HFFc6 (cell line): ENCODE data around the gene PSTPIP1. TPM values are rescaled to one million over a fixed set of nuclear protein-coding genes. Genes with fewer than 3 reads are reported as not detected.

Experiments
- DNase-seq: peaks from one replicate; pipeline ENCODE4 v3.0.0-alpha.2; 2018
- H3K27ac Mint-ChIP-seq: 2 replicates; pipeline ENCODE4 v1.8.0; 2020; ENCODE audit warnings: mild to moderate bottlenecking, mixed read lengths
- H3K27me3 Mint-ChIP-seq: 2 replicates; pipeline ENCODE4 v1.8.0; 2021; ENCODE audit warnings: mild to moderate bottlenecking, moderate library complexity, mixed read lengths; ENCODE audit not compliant: insufficient read depth
- H3K36me3 Mint-ChIP-seq: 2 replicates; pipeline ENCODE4 v1.8.0; 2021; ENCODE audit warnings: low read depth, mixed read lengths
- H3K4me1 Mint-ChIP-seq: 2 replicates; pipeline ENCODE4 v1.8.0; 2020; ENCODE audit warnings: low read depth, mixed read lengths
- H3K4me3 Mint-ChIP-seq: 2 replicates; pipeline ENCODE4 v1.8.0; 2020; ENCODE audit warnings: mild to moderate bottlenecking, moderate library complexity, mixed read lengths
- H3K9me3 Mint-ChIP-seq: 2 replicates; pipeline ENCODE4 v1.8.0; 2020; ENCODE audit warnings: mild to moderate bottlenecking, mixed read lengths
- CTCF ChIP-seq: fragments of 200-600 bp; sonication (generic); IDR thresholded peaks from 2 replicates; pipeline ENCODE4 v1.5.0; 2021; ENCODE audit warnings: antibody characterized with exemption, mild to moderate bottlenecking
- total RNA-seq, 6 experiments: library from RNA; stranded (reverse); fragmentation: NEBNext Ultra II Directional; extraction: Animal tissue kit (Norgen Biotek cat#: 25700); gene quantifications; 2 replicates in 1 of 6; 3 replicates in 5 of 6; pipeline ENCODE4 v1.2.3, GENCODE V29; 2021

The PSTPIP1 gene
- total RNA-seq, 6 experiments from 2014 or later = 0.16 to 0.38 TPM; not detected in 4

- H3K27me3 Mint-ChIP-seq = peaks cover 20% of the 10 kb centered on the region
- DNase-seq = no peak
- no peaks in the 10 kb centered on the region; the same call in 1 of the 2 replicates for H3K36me3 Mint-ChIP-seq
- no peak overlapping the region for H3K27ac Mint-ChIP-seq
- H3K4me1 Mint-ChIP-seq = peaks cover 19% of the 10 kb centered on the region
- no peaks in the 10 kb centered on the region for H3K9me3 Mint-ChIP-seq
- no peak for TF ChIP-seq CTCF
- H3K4me3 Mint-ChIP-seq = no peak overlapping the region
Measured at GRCh38 chr15:77074350-77074749, 79.4 kb downstream of the PSTPIP1 start.

GRCh38 chr15:77075528-77075927 is 80.6 kb downstream of the PSTPIP1 start:
- peak; percentile 45 for DNase-seq
- Mint-ChIP-seq H3K27me3 (peaks cover 23% of the 10 kb centered on the region), H3K4me3 (no peak overlapping the region), H3K9me3 (no peaks in the 10 kb centered on the region), H3K36me3 (no peaks in the 10 kb centered on the region), H3K4me1 (peaks cover 12% of the 10 kb centered on the region), H3K27ac (no peak overlapping the region)
- TF ChIP-seq CTCF = no peak

- Mint-ChIP-seq H3K4me3 (no peak overlapping the region), H3K27me3 (peaks cover 27% of the 10 kb centered on the region), H3K36me3 (no peaks in the 10 kb centered on the region), H3K27ac (no peak overlapping the region), H3K9me3 (no peaks in the 10 kb centered on the region), H3K4me1 (peaks cover 8% of the 10 kb centered on the region)
- no peak for DNase-seq
- TF ChIP-seq CTCF = no peak
Measured at GRCh38 chr15:77076323-77076915, 81.5 kb downstream of the PSTPIP1 start.

GRCh38 chr15:77081971-77082370 is 87.0 kb downstream of the PSTPIP1 start:
- Mint-ChIP-seq H3K36me3 (no peaks in the 10 kb centered on the region), H3K27me3 (peaks cover 15% of the 10 kb centered on the region), H3K4me3 (no peak overlapping the region), H3K4me1 (peaks cover 15% of the 10 kb centered on the region), H3K9me3 (no peaks in the 10 kb centered on the region), H3K27ac (no peak overlapping the region)
- no peak for DNase-seq
- no peak for TF ChIP-seq CTCF

GRCh38 chr15:77083381-77084160 is 88.6 kb downstream of the PSTPIP1 start:
- H3K27ac Mint-ChIP-seq = no peak overlapping the region
- no peak for TF ChIP-seq CTCF
- no peaks in the 10 kb centered on the region for H3K36me3 Mint-ChIP-seq
- no peak for DNase-seq
- peaks cover 15% of the 10 kb centered on the region for H3K4me1 Mint-ChIP-seq
- H3K9me3 Mint-ChIP-seq = no peaks in the 10 kb centered on the region
- H3K27me3 Mint-ChIP-seq = peaks cover 16% of the 10 kb centered on the region
- H3K4me3 Mint-ChIP-seq = no peak overlapping the region
